NCI-H2081 treated with DMSO at 0.1 percent for 48 hours (cell line): ENCODE results near the gene MACROD2.

Source experiments
- DNase-seq: peaks from one replicate; lab custom pipeline; 2025; lab: John Stamatoyannopoulos, UW

The MACROD2 gene

GRCh38 chr20:14470231-14470899 lies 475.0 kb downstream of the MACROD2 start:
- no peak for DNase-seq

DNA sequence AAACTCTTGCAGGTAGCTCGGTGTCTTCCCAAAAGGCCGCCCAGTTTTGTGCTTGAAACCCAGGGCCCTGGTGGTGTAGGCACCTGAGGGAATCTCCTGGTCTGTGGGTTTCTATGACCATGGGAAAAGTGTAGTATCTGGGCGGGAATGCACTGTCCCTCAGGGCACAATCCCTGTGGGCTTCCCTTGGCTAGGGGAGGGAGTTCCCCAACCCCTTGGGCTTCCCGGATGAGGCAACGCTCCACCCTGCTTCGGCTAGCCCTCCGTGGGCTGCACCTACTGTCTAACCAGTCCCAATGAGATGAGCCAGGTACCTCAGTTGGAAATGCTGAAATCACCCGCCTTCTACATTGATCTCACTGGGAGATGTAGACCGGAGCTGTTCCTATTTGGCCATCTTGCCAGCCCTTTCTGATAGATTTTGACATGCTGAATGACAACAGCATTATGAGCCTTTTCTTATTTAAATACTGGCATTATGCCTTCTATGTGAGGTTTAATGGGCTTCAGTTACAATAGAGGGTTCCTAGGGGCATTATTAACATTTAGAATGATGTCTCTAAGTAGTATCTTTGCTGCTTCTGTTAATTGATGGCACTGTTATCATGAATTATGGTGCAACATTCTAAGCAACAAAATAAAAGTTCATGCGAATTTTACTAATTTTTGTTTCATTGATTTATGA lies 475.8 kb downstream of the MACROD2 start:
- DNase-seq = no peak

DNA sequence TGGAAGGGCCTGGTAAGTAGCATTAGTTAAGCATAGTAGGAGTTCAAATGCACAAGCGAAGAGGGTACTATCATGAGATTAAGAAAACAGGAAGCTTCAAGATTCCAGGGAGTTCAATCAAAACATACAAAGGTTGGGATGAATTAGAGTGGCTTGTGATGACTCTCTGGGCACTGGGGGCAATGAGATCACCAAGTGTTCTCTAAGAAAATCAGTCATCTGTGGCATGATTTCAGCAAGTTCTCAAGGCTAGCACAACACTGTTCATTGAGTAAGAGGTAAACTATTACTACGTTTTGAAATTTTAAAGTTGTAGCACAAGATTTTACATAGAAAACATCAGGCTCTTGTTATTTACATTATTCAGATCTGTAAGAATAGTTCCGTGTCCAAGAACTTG lies 481.8 kb downstream of the MACROD2 start:
- no peak for DNase-seq

- DNase-seq = no peak
Observed at GRCh38 chr20:14478126-14478525, 482.8 kb downstream of the MACROD2 start.

DNA sequence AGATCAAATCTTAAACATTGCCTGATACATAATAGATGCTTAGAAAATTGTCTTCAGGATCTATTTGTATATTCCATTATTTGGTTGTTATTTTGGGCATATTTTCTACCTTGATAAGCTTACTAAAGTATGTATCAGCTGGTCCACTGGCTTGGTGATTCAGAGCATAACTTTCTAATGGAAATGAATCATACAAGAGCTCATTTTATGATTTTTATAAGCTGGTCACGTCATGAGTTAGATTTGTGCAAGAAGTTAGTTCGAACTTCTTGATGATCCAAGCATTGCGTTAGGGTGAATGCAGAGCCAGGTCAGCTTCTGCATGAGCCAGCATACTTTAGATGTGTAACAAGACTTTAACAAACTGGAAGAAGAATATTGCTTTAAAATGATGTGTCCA lies 486.5 kb downstream of the MACROD2 start:
- DNase-seq = no peak

GRCh38 chr20:14488212-14488611 lies 492.9 kb downstream of the MACROD2 start:
- DNase-seq = no peak

DNA sequence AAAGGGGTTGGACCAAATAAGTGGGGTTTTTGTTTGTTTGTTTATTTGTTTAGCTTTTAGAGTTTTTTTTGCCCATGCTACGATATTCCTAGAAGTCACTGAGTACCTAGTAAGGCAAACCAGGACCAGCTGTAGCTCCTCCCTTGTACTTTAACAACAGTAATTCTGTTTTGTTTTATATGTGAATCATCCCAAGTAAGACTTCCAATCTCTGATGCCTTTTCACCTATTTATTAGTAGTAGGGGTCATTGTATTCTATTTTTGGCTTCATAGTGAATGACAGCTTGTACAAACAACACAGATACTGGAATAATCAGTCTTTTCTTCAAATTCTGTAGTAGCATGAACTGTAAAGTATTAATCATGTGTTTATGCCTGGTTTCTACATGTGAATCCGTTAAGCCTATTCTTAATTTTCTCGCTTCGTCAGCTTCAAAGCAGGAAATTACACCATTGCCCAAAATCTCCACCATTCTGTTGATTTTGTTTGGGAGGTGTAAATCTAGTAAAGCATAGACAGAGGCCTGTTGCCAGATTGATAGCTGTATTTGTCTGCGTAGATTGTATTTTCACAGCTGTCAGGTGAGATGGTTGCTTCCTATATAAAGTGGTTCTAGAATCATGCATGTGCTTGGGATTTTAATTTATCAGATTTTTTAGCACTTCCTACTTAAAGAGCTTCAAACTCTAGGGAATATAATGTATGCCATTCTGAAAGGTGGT lies 493.6 kb downstream of the MACROD2 start:
- peak; percentile 78 for DNase-seq

DNA sequence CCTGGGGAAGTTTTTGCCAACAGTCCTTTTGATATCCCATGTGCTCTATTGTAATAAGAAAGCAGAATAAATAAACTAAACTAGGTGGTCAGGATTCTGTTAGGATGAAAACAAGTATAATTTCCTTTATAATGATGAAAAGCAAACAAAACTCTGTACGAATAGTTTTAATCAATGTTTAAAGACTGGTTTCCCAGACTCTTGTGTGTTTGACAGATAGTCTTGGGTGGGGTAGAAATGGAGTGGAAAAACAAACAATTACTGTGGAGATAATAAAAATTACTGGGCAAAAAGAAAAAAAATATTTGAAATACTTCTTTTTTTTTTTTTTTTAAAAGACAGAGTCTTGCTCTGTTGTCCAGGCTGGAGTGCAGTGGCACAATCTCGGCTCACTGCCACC lies 494.2 kb downstream of the MACROD2 start:
- peak; percentile 78 for DNase-seq

DNA sequence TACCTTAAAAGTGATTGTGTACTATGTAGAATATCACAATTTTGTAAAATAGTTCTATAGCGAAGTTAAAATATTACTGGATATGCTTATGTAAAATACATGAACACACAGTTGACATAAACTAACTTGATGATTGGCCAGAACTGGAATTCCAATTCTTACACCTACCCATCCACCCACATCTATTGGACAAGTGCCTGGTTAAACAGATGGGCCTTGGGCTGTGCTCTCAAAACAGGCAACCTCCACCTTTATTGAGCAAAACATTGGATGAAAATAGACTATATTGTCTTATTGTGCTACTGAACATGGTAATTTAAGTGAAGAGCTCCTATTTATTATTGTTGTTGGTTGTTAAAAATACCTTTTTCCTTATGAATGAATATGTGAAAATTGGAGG lies 496.1 kb downstream of the MACROD2 start:
- no peak for DNase-seq

- DNase-seq = no peak
Observed at GRCh38 chr20:14493408-14493807, 498.1 kb downstream of the MACROD2 start.

GRCh38 chr20:14494355-14494754 lies 499.0 kb downstream of the MACROD2 start:
- DNase-seq = no peak

- DNase-seq = no peak
Observed at GRCh38 chr20:14495066-14495465, 499.8 kb downstream of the MACROD2 start.

DNA sequence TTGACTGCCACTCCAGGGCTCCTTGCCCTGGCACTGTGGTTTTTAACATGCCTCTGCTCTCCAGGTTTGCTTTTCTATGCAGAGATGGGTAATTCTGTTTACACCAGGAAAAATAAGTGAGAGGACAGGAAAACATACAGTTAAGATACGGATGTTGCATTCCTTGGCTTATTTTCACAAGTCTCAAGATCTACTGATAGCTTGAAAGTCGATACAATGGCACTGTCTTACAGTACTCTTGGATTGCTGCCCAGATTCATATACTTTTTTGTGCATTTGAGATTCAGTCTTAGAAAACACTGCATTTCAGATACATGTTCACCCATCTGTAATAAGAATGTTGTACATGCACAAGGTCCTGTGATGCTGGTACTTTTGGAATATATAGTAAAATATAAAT lies 501.7 kb downstream of the MACROD2 start:
- no peak for DNase-seq

DNA sequence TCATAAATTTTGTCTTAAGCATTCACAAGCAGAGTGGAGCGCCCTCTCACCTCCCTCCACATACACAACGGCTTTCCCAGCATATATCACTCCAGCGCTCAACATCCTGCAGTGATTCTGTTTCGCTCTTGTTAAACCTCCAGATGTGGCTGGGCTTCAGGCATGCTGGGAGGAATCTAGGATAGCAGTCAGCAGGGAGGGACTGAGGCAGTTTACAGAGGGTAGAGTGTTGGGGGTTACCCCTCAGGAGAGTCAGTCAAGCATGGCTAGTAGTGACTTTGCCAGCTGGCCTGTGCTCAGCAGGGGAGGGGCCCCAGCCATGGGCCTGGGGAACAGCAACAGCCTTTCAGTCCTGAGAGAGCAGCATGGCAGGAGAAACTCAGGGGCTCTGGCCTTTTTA lies 503.5 kb downstream of the MACROD2 start:
- no peak for DNase-seq

GRCh38 chr20:14505476-14505875 lies 510.2 kb downstream of the MACROD2 start:
- DNase-seq = no peak

DNA sequence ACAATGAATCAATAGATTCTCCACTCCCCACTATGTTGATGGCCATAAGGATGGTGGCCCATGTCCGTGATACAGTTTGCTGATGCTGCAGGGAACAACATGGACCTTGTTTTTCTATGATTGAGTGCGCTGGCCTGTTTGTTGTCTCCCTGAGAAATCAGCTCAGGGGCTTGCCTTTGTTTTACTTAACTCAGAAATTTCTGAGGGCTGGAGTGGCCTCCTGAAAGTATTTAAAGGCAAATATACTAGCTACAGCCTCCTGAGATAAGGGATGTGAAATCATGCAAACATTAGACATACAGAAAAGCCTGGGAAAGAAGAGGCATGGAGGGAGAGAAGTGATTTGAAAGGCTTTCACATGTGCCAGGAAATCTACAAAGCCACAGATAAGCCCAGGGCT lies 512.4 kb downstream of the MACROD2 start:
- DNase-seq = no peak

- DNase-seq = no peak
Observed at GRCh38 chr20:14510341-14510740, 515.0 kb downstream of the MACROD2 start.

DNA sequence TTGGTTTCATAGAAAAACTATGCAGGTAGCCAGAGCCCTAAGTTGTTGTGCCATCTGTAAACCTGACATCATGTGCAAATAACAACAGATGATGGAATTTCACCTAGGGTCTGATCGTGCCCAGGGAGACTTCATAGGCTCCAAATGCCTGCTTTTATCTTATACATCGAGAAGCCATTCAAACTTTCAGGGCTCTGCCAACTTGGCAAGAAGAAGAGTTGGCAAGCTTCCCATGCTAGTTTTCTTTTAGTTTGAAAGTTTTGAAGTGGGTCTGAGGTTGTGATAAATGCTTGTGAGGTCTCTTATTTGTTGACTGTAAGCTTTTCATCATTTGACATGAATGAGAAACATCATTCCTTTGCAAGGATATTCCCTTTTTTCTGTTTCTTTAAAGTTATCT lies 517.5 kb downstream of the MACROD2 start:
- DNase-seq = no peak

- no peak for DNase-seq
Observed at GRCh38 chr20:14518648-14519047, 523.3 kb downstream of the MACROD2 start.

GRCh38 chr20:14521016-14521415 lies 525.7 kb downstream of the MACROD2 start:
- DNase-seq = no peak

- DNase-seq = no peak
Observed at GRCh38 chr20:14521436-14521835, 526.1 kb downstream of the MACROD2 start.

- no peak for DNase-seq
Observed at GRCh38 chr20:14522595-14522994, 527.3 kb downstream of the MACROD2 start.

DNA sequence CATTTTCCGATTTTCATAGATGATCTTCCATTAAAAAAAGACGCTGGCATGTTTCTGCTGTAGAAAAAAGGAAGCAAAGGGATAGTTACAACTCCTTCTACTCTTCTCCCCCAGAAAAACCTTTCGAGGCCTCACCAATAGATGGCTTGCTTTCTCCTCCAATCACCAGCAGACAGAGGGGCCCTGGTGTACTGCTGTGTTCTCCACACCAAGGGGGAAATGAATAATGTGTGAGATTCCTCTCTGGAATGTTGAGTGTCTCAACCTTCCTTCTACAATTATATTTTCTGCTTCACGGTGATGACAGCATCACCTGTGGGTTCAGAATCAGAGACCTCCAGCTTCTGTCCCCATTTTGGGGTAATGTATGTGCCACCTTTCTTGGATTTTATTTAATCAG lies 527.8 kb downstream of the MACROD2 start:
- DNase-seq = no peak
